ENCODE results near the gene HDAC4. TPM values are rescaled to one million over a fixed set of nuclear protein-coding genes. Genes with fewer than 3 reads are reported as not detected.
A peak's percentile ranks its signal among the peaks of the same experiment; 100 is the strongest.

HDAC4 gene
- total RNA-seq, 1 donor from 2014 or later: 39.0 TPM

GRCh38 chr2:239000089-239000488 is 400.7 kb downstream of the HDAC4 start:
- peaks cover 8% of the 10 kb centered on the region for H3K27me3 Mint-ChIP-seq
- peaks cover 4% of the 10 kb centered on the region for H3K36me3 Mint-ChIP-seq
- DNase-seq (ENCODE audit: extremely low spot score, unreplicated experiment): no peak
- H3K4me3 Mint-ChIP-seq: no peak overlapping the region
- peaks cover 23% of the 10 kb centered on the region for H3K4me1 Mint-ChIP-seq (ENCODE audit: unreplicated experiment)
- peaks cover 15% of the 10 kb centered on the region for H3K9me3 Mint-ChIP-seq
- no peak for TF ChIP-seq CTCF (conservative IDR thresholded peaks at IDR 0.05)
- H3K27ac Mint-ChIP-seq: no peak overlapping the region

- TF ChIP-seq CTCF (conservative IDR thresholded peaks at IDR 0.05): no peak
- Mint-ChIP-seq H3K36me3 (peaks cover 4% of the 10 kb centered on the region), H3K27ac (no peak overlapping the region), H3K9me3 (peaks cover 19% of the 10 kb centered on the region), H3K27me3 (peaks cover 8% of the 10 kb centered on the region), H3K4me1 (ENCODE audit: unreplicated experiment) (peaks cover 23% of the 10 kb centered on the region), H3K4me3 (no peak overlapping the region)
- peak; percentile 67 for DNase-seq (ENCODE audit: extremely low spot score, unreplicated experiment)
These were observed 401.5 kb downstream of the HDAC4 start for GRCh38 chr2:238999291-238999741.

- TF ChIP-seq CTCF (conservative IDR thresholded peaks at IDR 0.05): no peak
- H3K36me3 Mint-ChIP-seq: peaks cover 4% of the 10 kb centered on the region
- peaks cover 8% of the 10 kb centered on the region for H3K27me3 Mint-ChIP-seq
- H3K4me3 Mint-ChIP-seq: no peak overlapping the region
- H3K4me1 Mint-ChIP-seq (ENCODE audit: unreplicated experiment): peaks cover 23% of the 10 kb centered on the region
- H3K9me3 Mint-ChIP-seq: peaks cover 23% of the 10 kb centered on the region
- no peak overlapping the region for H3K27ac Mint-ChIP-seq
- no peak for DNase-seq (ENCODE audit: extremely low spot score, unreplicated experiment)
These were observed 402.0 kb downstream of the HDAC4 start for GRCh38 chr2:238998801-238999200.

Small RNAs within 50 kb of the gene (microRNA-seq; reads per million reads assigned to microRNA genes)
- gene MIR2467 (not detected), gene MIR4269 (not detected), gene MIR4440 (not detected), gene MIR4441 (not detected)

Data from type B pancreatic cell (in vitro differentiated cells).